HL-60/S4 (cell line): ENCODE results near the gene UNC93B1.
"Not testable (repeated sequence)": the region's sequence is repeated elsewhere in the genome, so short reads cannot be mapped to it uniquely, and the experiment has no call there.

Source experiments
- in situ Hi-C: fragments of 300-500 bp; cut with MboI; formaldehyde crosslinking; loops from 2 replicates; pipeline ENCODE4 v1.14.3; 2022; ENCODE audit warnings: low sequenced_read_pairs

Gene UNC93B1

DNA sequence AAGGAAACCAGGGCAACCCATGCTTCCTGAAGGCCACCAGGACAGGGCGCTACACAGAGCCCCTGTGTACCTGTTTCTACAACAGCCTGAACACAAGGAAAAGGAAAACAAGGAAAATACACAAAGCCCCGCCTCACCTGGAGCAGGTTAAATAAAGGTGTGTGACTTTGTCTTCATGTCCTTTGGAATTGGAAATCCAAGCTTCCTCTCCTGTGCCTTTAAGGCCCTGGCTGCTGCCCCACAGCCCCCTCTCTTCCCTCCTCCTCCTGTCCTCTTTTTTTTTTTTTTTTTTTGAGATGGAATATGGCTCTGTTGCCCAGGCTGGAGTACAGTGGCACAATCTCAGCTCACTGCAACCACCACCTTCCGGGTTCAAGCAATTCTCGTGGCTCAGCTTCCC lies 57.5 kb downstream of the UNC93B1 start:
- in situ Hi-C loops = not testable (repeated sequence)

DNA sequence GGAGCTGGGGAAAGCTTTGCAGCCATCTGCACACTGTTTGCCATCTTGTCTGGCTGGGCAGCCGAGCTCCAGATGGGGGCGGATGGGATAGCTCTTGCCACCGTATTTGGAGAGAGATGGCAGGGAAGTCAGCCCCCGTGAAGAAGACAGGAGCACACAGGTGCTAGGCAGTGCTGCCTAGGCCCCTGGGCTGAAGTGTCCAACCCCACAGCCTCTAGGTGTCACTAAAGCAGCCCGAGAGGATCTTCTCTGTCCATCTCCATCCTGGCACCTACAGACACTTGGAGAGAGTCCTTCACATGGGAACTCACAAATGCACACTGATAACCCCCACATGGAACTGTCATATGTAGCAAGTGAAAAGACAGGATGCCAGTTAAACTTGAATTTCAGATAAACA lies 60.5 kb downstream of the UNC93B1 start:
- in situ Hi-C loops = not testable (repeated sequence)
